22Rv1 (cell line): ENCODE measurements around the gene PPFIA1.

Experiments
- CTCF ChIP-seq: fragments of 450-650 bp; IDR thresholded peaks from 2 replicates; pipeline ENCODE4 v1.5.1; 2017; ENCODE audit warnings: mild to moderate bottlenecking
- ZFX ChIP-seq: fragments of 450-650 bp; IDR thresholded peaks from 2 replicates; pipeline ENCODE4 v1.6.1; 2017; ENCODE audit warnings: antibody characterized with exemption, borderline replicate concordance

DNA sequence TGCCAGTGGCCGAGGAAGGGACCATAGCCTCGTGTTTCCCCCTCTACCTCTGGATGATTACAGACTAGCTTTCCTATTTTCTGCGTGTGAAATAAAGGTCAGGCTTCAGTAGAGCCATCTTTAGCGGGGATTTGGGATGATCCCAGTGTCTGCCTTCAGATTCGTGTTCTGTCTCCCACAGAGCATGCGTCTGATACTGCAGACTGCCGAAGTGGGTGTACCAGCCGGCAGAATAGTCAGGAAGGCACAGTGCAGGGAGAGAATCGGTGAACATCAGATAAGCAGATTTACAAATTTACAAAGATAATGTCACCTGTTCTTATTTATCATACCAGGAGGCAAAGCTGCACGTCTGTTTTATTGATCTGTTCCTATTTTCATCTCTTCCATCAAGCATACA is 138.9 kb downstream of the PPFIA1 start:
- TF ChIP-seq CTCF (no peak), ZFX (no peak)
